GM10847 (cell line): ENCODE results near the gene PARP15.
A peak's percentile ranks its signal among the peaks of the same experiment; 100 is the strongest.

Source experiments
- POLR2A ChIP-seq: IDR thresholded peaks from 2 replicates; pipeline ENCODE4 v1.6.1; 2011; ENCODE audit not compliant: insufficient read length; ENCODE audit errors: extremely low read depth

PARP15 gene

DNA sequence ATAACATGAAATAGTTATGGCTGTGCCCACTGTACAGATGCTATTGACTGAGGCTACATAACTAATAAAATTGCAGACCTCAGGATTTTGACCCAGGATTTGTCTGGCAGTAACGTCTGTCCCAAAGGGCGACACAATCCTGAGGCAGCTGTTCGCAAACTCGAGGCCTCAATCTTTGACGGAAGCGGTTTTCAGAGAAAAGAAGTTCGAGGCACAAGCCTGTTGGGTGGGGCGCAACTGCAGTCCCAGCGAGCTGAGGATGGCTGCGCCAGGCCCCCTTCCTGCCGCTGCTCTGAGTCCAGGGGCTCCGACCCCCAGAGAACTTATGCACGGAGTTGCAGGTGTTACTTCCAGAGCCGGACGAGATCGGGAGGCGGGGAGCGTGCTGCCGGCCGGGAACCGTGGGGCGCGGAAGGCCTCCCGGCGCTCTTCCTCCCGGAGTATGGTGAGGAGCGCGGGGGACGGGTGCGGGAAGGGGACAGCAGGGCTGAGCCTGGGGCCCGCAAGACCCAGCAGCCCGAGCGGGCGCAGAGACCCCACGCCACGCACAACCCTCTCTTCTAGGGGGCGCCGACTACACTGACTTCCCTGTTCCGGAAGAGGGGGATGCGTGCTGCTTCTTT, at the start of gene PARP15:
Gene PARP15, plus strand, starts transcription at position 242 of the 623 bp plus-strand sequence. Its CDS starts 18 bp downstream, at position 260.
- peak; percentile 50 for TF ChIP-seq POLR2A

DNA sequence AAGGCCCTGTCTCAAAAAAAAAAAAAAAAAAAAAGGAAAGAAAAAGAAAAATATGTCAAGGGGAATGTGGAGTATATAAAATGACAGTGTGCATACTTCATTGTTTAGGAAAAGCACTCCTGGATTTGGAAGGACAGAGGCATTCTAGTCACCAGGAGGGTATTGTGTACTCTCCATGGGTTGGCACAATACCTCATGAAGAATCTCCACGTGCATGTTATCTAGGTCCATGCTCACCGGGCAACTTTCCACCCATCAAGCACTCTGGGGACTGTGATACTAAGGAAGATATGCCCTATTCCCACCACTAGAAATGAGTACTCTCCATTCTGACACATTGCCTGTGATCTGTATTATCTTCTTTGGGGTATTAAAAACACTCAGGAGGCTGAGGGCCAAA, 47.3 kb upstream of the PARP15 start:
- no peak for TF ChIP-seq POLR2A

- TF ChIP-seq POLR2A: no peak
Measured at GRCh38 chr3:122533480-122533879, 44.0 kb upstream of the PARP15 start.

- no peak for TF ChIP-seq POLR2A
Measured at GRCh38 chr3:122533931-122534334, 43.5 kb upstream of the PARP15 start.

- no peak for TF ChIP-seq POLR2A
Measured at GRCh38 chr3:122535964-122536631, 41.4 kb upstream of the PARP15 start.

DNA sequence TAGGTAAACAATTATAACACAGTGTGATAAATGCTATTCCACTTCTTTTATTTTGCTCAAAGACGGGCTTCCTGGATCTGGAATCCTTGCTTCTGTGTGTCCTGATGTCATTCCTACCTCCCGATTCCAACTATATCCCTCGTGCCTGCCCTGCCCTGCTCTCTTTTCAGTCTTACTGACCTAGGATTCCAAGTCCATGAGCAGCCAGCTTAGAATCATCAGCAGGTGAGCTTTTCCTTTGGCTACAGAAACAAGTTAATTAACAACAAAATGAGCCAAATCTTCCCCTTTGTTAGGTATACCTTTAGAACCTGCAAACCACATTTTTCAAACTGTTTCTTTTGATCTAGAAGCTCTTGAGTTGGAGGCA, 40.8 kb upstream of the PARP15 start:
- TF ChIP-seq POLR2A: no peak

DNA sequence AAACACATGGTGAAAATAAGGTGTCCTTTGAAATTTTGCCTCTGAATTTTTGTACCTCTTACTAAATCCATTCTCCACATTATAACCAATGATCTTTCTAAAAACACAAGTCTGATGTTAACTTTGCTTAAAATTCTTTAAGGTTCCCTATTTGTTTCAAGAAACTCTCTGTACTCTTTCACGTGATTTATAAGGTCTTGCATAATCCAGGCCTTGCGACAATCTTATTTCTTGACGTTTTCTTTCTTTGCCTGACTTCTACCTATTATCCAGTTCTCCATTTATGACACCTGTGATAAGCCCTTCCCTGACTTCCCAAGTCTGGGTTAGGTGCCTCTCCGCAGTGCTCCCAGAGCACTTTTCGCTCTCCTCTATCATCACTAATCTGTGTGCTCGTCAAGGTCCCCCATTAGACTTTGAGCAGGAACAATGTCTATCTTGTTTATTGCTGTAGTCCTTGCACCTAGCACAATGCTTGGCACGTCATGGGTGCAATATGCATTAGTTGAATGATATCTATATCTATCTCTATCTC, 38.4 kb upstream of the PARP15 start:
- no peak for TF ChIP-seq POLR2A

DNA sequence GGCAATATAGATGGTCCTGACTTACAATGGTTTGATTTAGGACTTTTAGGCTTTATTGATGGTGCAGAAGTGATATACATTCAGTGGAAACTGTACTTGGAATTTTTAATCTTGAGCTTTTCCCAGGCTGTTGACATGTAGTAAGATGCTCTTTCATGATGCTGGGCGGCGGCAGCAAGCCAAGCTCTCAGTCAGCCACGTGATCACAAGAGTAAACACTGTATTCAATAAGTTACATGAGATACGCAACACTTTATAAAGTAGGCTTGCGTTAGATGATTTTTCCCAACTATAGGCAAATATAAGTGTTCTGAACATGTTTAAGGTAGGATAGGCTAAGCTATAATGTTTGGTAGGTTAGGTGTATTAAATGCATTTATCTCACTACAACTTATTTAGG, 31.3 kb upstream of the PARP15 start:
- no peak for TF ChIP-seq POLR2A

DNA sequence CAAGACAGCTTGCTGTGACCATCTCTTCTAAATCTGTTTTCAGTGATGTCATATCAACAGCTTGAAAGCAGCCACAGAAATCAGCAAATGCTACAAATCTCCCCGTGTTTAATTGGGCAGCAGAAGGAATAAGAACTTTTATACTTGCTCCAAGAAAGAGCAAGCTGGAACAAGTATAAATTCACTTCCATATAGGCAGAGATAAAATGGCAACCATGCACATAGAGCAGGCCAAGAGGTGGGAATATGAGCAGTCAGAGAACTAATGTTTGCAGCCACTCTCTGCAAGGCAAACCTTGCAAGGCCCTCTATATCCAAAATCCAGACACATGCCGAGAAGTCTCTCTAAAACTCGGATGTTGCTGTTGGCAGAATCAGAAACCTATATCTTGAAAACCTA, 29.4 kb upstream of the PARP15 start:
- TF ChIP-seq POLR2A: no peak

GRCh38 chr3:122548619-122549018, 28.8 kb upstream of the PARP15 start:
- no peak for TF ChIP-seq POLR2A

DNA sequence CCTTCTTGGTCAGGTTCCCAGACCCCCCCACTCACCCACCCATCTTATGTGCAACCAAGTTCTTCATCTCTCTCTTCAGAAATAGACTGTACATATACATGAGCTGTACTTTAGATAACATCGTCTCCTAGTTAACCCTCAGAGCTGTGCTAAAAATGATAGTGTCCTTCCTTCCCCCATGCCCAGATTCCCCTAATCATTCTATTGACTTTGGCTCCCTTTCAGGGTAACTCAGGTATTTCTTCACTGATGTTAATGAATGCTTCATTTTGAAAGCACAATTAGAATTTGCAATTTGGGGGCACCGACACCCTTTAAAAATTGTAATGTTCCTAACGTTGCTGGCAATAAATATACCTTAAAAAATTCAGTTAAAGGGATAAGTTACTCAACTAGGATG, 24.3 kb upstream of the PARP15 start:
- no peak for TF ChIP-seq POLR2A

- TF ChIP-seq POLR2A: no peak
Measured at GRCh38 chr3:122555275-122556071, 22.0 kb upstream of the PARP15 start.

DNA sequence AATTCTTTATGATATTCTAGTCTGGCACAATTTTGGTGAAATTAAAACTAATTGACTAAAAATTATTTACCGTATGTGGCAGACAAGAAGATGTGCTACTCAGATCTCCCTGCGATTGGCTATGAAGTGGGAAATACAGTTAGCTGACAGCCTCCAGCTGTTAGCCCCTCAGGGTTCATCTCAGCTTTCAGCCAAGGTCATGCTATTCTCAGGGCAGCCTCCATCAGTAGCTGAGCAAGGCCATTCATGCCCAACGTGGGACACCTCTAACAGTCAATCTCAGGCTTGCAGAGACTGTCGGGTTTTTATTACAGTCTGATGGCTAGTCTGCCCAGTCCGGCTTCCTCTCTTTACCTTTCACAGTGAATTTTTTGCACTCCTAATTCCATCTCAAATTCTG, 20.1 kb upstream of the PARP15 start:
- TF ChIP-seq POLR2A: no peak

- TF ChIP-seq POLR2A: no peak
Measured at GRCh38 chr3:122558605-122559004, 18.8 kb upstream of the PARP15 start.

DNA sequence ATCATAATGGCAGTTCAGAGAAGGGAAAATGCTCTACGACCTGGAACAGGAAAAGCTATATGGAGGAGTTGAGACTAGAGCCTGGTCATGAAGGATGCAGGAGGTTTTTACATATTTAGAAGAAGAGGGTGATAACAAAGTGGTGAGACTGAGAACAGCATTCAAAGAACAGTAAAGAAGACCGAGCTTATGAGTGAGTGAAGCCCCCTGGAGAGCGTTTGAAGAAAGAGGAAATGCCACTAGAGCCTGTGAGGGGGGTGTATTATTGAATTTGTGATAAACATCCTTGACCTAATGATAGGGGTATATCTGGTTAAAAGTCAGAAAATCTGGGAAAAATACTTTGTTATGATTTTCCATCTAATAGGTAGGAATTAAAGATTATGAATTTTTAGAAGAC, 17.5 kb upstream of the PARP15 start:
- TF ChIP-seq POLR2A: no peak

GRCh38 chr3:122560680-122561079, 16.8 kb upstream of the PARP15 start:
- TF ChIP-seq POLR2A: no peak
